GM23248 (cell line): Measurements from ENCODE around the gene SERINC1.

ENCODE experiments used
- EZH2 ChIP-seq: fragments of 200-600 bp; sonication (generic); IDR thresholded peaks from 2 replicates; pipeline ENCODE4 v1.6.1; 2018; ENCODE audit warnings: antibody characterized with exemption, mild to moderate bottlenecking; ENCODE audit not compliant: insufficient read depth, poor library complexity, severe bottlenecking
- EZH2phosphoT487 ChIP-seq: fragments of 200-600 bp; sonication (generic); IDR thresholded peaks from 2 replicates; pipeline ENCODE4 v1.6.1; 2018; ENCODE audit warnings: antibody characterized with exemption, moderate library complexity, mild to moderate bottlenecking, low read depth; ENCODE audit not compliant: insufficient read depth

DNA sequence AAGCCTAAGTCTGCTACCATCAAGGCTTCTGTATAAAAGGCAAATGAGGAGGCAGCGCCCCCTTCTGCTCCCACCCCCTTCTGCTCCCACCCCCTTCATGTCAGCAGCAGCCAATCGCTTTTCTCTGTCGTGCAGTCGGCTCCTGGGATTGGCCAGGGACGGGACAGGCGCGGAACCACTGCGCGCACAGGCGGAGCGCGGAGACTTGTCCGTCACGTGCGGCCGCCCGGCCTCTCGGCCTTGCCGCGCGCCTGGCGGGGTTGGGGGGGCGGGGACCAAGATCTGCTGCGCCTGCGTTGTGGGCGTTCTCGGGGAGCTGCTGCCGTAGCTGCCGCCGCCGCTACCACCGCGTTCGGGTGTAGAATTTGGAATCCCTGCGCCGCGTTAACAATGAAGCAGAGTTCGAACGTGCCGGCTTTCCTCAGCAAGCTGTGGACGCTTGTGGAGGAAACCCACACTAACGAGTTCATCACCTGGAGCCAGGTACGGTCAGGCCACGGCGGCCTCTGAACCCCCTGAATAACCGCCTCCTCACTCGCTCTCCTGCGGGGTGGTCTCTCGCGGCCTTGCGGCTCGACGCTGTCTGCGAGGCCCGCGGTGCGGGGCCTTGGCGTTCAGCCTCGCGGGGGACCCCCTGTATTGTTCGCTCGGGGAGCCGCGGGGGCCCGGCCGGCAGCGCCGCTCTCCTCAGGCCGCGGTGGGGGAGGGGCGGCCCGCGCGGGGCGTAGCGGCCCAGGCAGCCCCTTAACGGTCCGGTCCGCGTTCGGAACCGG lies 72.1 kb downstream of the SERINC1 start, which contains the start of gene HSF2:
- no peak for TF ChIP-seq EZH2
- TF ChIP-seq EZH2phosphoT487, result no peak
